Measurements from ENCODE around the gene MBD3L3.
"Not testable (repeated sequence)": the region's sequence is repeated elsewhere in the genome, so short reads cannot be mapped to it uniquely, and the experiment has no call there.

MBD3L3 gene

GRCh38 chr19:7059977-7060376 lies 1.5 kb upstream of the MBD3L3 start:
- DNase-seq = not testable (repeated sequence)

- DNase-seq = not testable (repeated sequence)
These were observed 2.1 kb downstream of the MBD3L3 start for GRCh38 chr19:7056371-7056770.

DNA sequence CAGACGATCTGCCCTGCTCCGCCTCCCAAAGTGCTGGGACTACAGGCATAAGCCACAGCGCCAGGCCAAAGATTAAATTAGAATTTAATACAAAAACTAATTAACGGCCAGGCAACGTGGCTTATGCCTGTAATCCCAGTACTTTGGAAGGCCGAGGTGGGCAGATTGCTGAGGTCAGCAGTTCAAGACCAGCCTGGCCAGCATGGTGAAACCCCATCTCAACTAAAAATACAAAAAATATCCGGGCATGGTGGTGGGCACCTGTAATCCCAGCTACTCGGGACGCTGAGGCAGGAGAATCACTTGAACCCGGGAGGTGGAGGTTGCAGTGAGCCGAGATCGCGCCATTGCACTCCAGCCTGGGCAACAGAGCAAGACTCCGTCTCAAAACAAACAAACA lies 2.8 kb downstream of the MBD3L3 start:
- not testable (repeated sequence) for DNase-seq

DNA sequence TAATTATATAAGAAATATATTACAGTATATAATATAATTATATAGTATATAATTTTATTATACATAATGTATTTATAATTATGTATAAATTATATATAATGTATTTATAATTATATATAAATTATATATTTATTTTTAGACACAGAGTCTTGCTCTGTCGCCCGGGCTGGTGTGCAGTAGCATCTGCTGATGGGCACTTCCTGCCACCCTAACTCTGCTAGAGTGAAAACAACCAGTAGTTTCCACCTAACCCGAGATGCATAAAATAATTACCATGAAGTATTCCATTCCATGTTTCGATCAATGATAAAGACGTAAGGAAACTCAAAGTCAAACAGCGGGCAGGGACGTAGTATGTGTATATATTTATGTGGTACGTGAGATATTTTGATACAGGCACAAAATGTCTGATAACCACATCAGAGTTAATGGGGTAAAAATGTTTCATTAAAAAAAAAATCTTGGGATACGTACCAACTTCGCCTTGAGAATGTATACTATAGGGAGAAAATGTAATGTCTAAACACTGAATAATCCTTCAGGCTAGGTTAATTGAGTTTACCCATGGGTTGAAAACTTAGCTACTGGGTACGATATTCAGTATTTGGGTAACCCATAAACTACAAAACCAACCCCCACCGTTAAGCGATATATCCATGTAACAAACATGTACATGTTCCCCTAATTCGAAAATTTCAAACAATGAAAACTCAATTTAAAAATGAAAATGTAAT lies 3.7 kb downstream of the MBD3L3 start:
- not testable (repeated sequence) for DNase-seq

DNA sequence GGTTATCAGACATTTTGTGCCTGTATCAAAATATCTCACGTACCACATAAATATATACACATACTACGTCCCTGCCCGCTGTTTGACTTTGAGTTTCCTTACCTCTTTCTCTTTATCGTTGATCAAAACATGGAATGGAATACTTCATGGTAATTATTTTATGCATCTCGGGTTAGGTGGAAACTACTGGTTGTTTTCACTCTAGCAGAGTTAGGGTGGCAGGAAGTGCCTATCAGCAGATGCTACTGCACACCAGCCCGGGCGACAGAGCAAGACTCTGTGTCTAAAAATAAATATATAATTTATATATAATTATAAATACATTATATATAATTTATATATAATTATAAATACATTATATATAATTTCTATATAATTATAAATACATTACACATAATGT lies 5.6 kb downstream of the MBD3L3 start:
- DNase-seq = not testable (repeated sequence)

DNA sequence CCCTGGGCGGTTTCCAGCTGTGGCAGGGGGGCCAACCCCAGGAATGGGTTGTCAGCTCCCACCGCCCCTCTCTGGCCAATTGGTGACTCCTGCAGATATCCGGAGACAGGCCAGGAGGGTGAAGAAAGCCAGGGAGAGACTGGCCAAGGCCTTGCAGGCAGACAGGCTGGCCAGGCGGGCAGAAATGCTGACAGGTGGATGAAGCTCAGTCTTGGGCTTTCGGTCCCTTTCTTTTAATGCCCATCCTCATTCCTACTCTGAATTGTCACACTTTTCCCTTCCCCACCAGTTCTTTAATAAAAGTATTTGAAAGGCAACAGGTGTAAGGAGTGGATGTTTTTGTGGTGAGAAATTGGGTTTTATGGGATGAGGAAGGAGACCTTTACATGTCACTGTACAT lies 7.1 kb downstream of the MBD3L3 start:
- DNase-seq = not testable (repeated sequence)

DNA sequence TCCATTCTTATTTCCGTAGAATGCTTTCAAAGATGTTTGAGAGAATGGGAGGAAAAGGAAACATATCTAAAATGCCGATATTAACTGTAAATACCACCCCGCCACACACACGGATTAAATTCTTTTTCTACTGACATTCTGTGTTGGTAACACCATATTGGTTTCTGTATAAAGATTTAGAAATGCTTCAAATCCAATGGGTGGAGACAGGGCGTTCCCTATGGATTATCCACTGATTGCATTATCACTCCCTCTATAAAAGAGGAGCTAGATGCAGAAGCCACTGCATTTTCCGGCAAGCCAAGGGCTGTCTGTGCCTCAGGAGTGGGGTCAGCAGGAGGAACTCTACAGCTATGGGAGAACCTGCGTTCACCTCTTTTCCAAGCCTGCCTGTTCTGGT lies 9.5 kb downstream of the MBD3L3 start, which contains the start of gene MBD3L2:
Gene MBD3L2 (plus strand): TSS at position 301 of the 400 bp plus-strand sequence. CDS start 53 bp downstream, at position 354.
- not testable (repeated sequence) for DNase-seq

- not testable (repeated sequence) for DNase-seq
These were observed 16.9 kb downstream of the MBD3L3 start for GRCh38 chr19:7041563-7041962.

DNA sequence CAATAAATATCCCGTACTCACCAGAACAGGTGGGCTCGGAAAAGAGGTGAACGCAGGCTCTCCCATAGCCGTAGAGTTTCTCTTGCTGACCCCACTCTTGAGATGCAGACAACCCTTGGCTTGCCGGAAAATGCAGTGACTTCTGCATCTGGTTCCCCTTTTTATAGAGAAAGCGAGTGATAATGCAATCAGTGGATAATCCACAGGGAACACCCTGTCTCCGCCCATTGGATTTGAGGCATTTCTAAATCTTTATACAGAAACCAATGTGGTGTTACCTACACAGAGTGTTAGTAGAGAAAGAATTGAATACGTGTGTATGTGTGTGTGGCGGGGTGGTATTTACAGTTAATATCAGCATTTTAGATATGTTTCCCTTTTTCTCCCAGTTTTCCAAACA lies 18.4 kb downstream of the MBD3L3 start, which contains the start of gene MBD3L4:
Gene MBD3L4 (minus strand): TSS at position 101 of the 400 bp plus-strand sequence. CDS start 35 bp downstream, at position 66.
- not testable (repeated sequence) for DNase-seq

DNA sequence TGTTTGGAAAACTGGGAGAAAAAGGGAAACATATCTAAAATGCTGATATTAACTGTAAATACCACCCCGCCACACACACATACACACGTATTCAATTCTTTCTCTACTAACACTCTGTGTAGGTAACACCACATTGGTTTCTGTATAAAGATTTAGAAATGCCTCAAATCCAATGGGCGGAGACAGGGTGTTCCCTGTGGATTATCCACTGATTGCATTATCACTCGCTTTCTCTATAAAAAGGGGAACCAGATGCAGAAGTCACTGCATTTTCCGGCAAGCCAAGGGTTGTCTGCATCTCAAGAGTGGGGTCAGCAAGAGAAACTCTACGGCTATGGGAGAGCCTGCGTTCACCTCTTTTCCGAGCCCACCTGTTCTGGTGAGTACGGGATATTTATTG lies 28.2 kb downstream of the MBD3L3 start, which contains the start of gene MBD3L5:
Gene MBD3L5 (plus strand): TSS at position 301 of the 400 bp plus-strand sequence. CDS start 34 bp downstream, at position 335.
- not testable (repeated sequence) for DNase-seq

DNA sequence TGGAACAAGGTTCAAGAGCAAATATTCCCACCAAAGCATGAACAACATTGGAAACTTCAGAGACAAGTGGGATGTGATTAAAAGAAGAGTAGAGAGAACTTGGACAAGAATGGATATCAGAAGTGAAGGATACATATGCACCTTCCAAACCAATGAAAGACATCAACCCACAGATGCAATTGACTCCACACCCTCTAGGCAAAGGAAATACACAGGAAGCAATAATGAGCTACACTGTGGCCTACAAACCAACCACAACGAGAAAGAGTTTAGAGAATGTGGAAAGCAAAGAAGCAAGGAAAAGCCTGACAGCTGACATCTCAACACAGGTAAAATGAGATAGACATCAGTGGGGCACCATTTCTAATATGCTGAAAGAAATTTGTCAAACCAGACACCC lies 29.7 kb downstream of the MBD3L3 start:
- DNase-seq = not testable (repeated sequence)

DNA sequence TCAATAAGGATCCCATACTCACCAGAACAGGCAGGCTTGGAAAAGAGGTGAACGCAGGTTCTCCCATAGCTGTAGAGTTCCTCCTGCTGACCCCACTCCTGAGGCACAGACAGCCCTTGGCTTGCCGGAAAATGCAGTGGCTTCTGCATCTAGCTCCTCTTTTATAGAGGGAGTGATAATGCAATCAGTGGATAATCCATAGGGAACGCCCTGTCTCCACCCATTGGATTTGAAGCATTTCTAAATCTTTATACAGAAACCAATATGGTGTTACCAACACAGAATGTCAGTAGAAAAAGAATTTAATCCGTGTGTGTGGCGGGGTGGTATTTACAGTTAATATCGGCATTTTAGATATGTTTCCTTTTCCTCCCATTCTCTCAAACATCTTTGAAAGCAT lies 37.1 kb downstream of the MBD3L3 start, which contains the start of gene MBD3L2B:
Gene MBD3L2B (minus strand): TSS at position 101 of the 400 bp plus-strand sequence. CDS start 34 bp downstream, at position 67.
- not testable (repeated sequence) for DNase-seq

DNA sequence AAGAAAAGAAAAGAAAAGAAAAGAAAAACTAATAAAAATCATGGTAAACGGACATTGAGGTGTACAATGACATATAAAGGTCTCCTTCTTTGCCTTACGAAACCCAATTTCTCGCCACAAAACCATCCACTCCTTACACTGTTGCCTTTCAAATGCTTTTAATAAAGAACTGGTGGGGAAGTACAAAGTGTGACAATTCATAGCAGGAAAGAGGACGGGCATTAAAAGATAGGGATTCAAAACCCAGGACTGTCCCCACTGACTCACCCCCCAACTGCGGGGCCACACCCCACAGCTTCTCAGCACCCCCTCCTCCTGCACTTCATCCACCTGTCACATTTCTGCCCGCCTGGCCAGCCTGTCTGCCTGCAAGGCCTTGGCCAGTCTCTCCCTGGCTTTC lies 39.6 kb downstream of the MBD3L3 start:
- DNase-seq = no peak

GRCh38 chr19:7013678-7014077 lies 44.8 kb downstream of the MBD3L3 start:
- peak; percentile 35 for DNase-seq

DNA sequence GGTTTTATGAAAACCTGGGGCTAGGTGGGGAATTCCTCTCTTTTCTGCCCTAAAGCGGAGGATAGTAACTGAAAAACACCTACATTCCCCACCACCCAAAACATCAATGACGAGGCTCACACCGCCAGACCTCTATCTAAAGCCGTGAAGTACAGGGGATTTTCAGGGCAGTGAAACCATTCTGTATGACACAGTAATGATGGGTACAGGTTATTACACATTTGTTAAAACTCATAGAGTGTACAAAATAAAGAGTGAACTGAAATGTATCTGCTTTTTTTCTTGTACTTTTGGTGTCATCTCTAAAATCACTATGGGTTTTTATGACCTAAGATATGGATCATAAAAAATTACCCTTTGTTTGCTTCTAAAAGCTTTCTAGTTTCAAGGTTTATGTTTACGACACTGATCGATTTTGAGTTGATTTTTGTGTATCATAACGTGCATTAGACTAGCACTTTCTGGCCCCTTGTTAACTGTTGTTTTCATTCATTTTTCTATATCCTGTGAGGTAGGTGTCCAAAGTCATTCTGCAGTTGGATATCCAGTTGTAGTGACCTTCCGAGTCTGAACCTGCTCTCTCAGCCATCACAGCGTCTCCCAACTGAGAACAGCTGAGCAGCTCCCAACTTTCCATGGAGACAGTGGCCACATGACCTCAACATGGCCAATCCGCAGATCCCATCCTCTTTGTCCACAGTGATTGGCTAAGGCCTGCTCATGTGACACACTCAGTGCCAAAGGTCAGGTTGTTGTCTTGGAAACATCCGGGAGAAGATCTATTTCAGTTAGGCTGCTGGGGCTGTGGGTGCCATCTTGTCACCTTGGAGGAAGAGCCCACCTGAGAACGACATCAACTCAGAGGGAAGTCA lies 47.5 kb downstream of the MBD3L3 start:
- no peak for DNase-seq

DNA sequence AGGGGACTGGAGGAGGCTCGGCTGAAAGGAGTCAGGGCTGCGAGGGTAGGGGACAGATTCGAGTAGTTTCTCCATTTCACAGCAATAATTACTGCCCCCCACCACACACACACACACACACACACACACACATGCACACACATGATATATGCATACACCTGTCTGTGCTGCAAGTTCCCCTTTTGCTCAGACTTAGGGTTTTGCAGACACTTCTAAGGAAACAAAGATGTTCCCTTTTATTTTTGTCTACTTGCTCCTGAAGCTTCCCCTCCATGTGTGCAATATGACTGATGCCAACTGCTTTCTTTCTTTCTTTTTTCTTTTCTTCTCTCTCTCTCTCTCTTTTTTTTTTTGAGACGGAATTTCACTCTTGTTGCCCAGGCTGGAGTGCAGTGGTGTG lies 50.6 kb downstream of the MBD3L3 start:
- no peak for DNase-seq

Data from stimulated activated CD8-positive, alpha-beta memory T cell treated with anti-CD3 and anti-CD28 coated beads, Interleukin-4, amount 100 ng/mL, for 48 hours (primary cell).